Measurements from ENCODE around the gene TMSB4X. TPM values are rescaled to one million over a fixed set of nuclear protein-coding genes. Genes with fewer than 3 reads are reported as not detected.

The TMSB4X gene
- total and polyA plus RNA-seq, 9 donors, result 1,993 to 5,006 (median 2,317) TPM

DNA sequence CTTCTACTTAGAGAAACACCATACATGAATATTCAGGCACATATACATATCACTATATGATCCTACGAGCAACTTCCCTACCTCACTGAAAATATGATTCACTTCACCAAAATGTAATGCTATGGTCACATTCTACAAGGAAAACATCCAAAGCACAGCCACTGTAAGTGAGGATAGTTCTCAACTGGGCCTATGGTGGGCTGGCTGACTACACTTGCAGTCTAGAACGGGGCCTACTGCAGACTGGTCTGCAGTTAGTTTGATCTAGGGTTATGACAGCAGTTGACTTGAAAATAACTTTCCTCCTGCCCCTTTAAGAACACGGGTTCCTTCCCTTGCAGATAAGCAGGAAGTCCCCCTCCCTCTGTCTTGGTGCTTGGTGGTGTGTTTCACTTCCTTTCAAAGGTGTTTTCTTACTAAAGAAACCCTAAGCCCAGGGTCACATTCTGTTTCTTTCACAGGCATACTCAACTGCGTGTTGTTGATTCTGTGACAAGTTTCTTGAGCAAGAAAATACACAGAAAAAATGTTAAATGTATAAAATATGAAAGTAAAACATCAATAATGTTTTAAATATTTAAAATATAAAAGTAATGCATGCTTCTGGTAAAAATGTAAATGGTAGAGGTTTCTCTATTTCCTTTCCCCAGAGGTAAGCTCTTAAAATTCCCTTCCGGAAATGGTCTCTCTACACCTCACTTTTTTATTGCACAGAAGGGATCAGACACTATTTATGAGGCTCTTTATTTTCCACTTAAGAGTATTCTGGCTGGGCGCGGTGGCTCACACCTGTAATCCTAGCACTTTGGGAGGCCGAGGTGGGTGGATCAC, 18.0 kb upstream of the TMSB4X start:
- Histone ChIP-seq H3K27ac (no peak overlapping the region), H3K36me3 (no peaks in the 10 kb centered on the region), H3K9me3 (no peaks in the 10 kb centered on the region), H3K4me1 (ENCODE audit: insufficient read depth) (peaks cover 4% of the 10 kb centered on the region), H3K4me3 (no peak overlapping the region), H3K27me3 (no peaks in the 10 kb centered on the region)
- intact Hi-C loops (cut with DNase I), result no loop called here
- no peak for DNase-seq
- TF ChIP-seq EP300 (IDR thresholded peaks at IDR 0.05) (no peak), POLR2A (IDR thresholded peaks at IDR 0.05) (no peak)
- TF ChIP-seq, protein P1, sequence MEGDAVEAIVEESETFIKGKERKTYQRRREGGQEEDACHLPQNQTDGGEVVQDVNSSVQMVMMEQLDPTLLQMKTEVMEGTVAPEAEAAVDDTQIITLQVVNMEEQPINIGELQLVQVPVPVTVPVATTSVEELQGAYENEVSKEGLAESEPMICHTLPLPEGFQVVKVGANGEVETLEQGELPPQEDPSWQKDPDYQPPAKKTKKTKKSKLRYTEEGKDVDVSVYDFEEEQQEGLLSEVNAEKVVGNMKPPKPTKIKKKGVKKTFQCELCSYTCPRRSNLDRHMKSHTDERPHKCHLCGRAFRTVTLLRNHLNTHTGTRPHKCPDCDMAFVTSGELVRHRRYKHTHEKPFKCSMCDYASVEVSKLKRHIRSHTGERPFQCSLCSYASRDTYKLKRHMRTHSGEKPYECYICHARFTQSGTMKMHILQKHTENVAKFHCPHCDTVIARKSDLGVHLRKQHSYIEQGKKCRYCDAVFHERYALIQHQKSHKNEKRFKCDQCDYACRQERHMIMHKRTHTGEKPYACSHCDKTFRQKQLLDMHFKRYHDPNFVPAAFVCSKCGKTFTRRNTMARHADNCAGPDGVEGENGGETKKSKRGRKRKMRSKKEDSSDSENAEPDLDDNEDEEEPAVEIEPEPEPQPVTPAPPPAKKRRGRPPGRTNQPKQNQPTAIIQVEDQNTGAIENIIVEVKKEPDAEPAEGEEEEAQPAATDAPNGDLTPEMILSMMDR (IDR thresholded peaks at IDR 0.05), result no peak
- 65 to 71% (median 69%) methylated on average over 8 of the region's 8 CpGs for WGBS, 3 donors

DNA sequence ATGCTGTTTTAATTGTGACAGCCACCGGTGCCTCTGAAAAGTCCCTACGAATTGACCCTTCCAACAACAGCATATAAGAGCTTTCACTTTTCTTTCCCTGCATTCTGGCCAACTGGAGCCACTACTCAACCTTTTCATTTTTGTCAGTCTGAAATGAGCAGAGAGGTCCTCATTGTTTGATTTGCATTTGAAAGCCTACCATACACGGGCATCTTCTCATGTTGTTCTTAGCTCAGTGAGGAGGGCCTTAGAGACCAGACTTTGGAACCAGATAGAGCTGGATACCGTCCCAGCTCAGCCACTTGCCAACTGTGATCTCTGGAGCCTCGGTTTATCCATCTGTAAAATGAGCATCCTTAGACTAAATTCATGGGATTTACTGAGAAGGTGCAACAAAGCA, 16.9 kb upstream of the TMSB4X start:
- intact Hi-C loops (cut with DNase I), result no loop called here
- peaks cover 4% of the 10 kb centered on the region for H3K4me1 ChIP-seq (ENCODE audit: insufficient read depth)
- no peaks in the 10 kb centered on the region for H3K9me3 ChIP-seq
- H3K4me3 ChIP-seq, result no peak overlapping the region
- H3K36me3 ChIP-seq, result no peaks in the 10 kb centered on the region
- 77 to 82% (median 78%) methylated on average over 5 of the region's 5 CpGs for WGBS, 3 donors
- H3K27me3 ChIP-seq, result no peaks in the 10 kb centered on the region
- DNase-seq, result no peak
- TF ChIP-seq, protein P1 (IDR thresholded peaks at IDR 0.05), result no peak
- TF ChIP-seq EP300 (IDR thresholded peaks at IDR 0.05), result no peak
- TF ChIP-seq POLR2A (IDR thresholded peaks at IDR 0.05), result no peak
- H3K27ac ChIP-seq, result no peak overlapping the region

DNA sequence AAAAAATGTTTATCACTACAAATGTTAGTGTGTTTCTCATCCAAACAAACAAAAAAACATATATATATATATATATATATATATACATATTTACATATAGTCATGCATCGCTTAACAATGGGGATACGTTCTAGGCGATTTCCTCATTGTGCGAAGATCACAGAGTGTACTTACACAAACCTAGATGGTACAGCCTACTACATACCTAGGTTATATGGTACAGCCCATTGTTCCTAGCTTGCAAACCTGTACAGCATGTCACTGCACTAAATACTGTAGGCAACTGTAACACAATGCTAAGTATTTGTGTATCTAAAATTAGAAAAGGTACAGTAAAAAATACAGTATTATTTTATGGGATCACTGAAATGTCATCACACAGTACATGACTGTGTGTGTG, 16.4 kb upstream of the TMSB4X start:
- Histone ChIP-seq H3K36me3 (no peaks in the 10 kb centered on the region), H3K4me1 (ENCODE audit: insufficient read depth) (peaks cover 4% of the 10 kb centered on the region), H3K4me3 (no peak overlapping the region), H3K9me3 (no peaks in the 10 kb centered on the region), H3K27me3 (no peaks in the 10 kb centered on the region), H3K27ac (no peak overlapping the region)
- intact Hi-C loops (cut with DNase I), result no loop called here
- no peak for TF ChIP-seq EP300 (IDR thresholded peaks at IDR 0.05)
- TF ChIP-seq POLR2A (IDR thresholded peaks at IDR 0.05), result no peak
- TF ChIP-seq, protein P1 (IDR thresholded peaks at IDR 0.05), result no peak
- no peak for DNase-seq
- WGBS, 3 donors, result 92 to 95% (median 95%) methylated on average over 4 of the region's 4 CpGs

DNA sequence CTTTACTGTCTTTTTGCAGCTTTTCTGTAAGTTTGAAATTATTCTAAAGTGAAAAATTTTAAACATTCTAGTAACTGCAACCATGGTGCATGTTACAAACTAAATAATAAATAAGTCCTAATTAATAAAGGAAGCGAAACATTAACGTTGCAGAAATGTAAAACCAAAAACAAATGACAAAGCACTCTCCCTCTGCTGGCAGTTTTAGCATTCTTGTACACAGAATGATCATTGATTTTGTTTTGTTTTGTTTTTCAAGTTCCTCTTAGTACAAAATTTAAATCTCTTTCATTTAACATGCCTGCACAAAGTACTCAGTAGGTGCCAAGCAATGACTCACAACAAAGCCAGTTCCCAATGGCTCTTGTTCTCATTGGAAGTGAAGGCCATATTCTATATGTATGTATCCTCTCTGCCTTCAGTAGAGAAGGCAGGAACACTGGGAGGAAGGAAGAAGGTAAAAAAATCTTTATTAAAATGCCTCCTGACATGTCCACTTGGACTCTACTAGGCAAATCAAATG, 13.7 kb upstream of the TMSB4X start:
- Histone ChIP-seq H3K27ac (no peak overlapping the region), H3K36me3 (no peaks in the 10 kb centered on the region), H3K27me3 (no peaks in the 10 kb centered on the region), H3K9me3 (no peaks in the 10 kb centered on the region), H3K4me3 (no peak overlapping the region), H3K4me1 (ENCODE audit: insufficient read depth) (peaks cover 3% of the 10 kb centered on the region)
- intact Hi-C loops (cut with DNase I), result no loop called here
- 50 to 69% (median 58%) methylated on average over 2 of the region's 2 CpGs for WGBS, 3 donors
- TF ChIP-seq EP300 (IDR thresholded peaks at IDR 0.05) (no peak), POLR2A (IDR thresholded peaks at IDR 0.05) (no peak)
- TF ChIP-seq, protein P1 (IDR thresholded peaks at IDR 0.05), result no peak
- no peak for DNase-seq

Data from ovary (tissue), 9 donors.